Effector memory CD4-positive, alpha-beta T cell (primary cell): ENCODE results near the gene MAGEA11.
"Not testable (repeated sequence)": the region's sequence is repeated elsewhere in the genome, so short reads cannot be mapped to it uniquely, and the experiment has no call there.

Source experiments
- DNase-seq, 3 donors: peaks; one replicate each; pipeline ENCODE4 v3.0.0-alpha.2; 2020
- H3K27ac ChIP-seq: 2 replicates; pipeline ENCODE4 v1.7.0; 2013; ENCODE audit warnings: mild to moderate bottlenecking, low read length, moderate library complexity; ENCODE audit not compliant: insufficient read depth, poor library complexity, severe bottlenecking
- H3K27me3 ChIP-seq: replicated peaks from 2 replicates; pipeline ENCODE4 v1.7.0; 2013; ENCODE audit warnings: mild to moderate bottlenecking, low read length; ENCODE audit not compliant: insufficient read depth, control insufficient read depth, poor library complexity, severe bottlenecking
- H3K36me3 ChIP-seq: 2 replicates; pipeline ENCODE4 v1.7.0; 2013; ENCODE audit warnings: mild to moderate bottlenecking, low read length, moderate library complexity; ENCODE audit not compliant: control insufficient read depth, insufficient read depth
- H3K4me1 ChIP-seq: 2 replicates; pipeline ENCODE4 v1.7.0; 2013; ENCODE audit warnings: low read length, mild to moderate bottlenecking; ENCODE audit not compliant: control insufficient read depth, insufficient read depth, poor library complexity, severe bottlenecking
- H3K4me3 ChIP-seq: 2 replicates; pipeline ENCODE4 v1.7.0; 2013; ENCODE audit warnings: low read length, low read depth, mild to moderate bottlenecking; ENCODE audit not compliant: insufficient read depth, poor library complexity, severe bottlenecking
- H3K9me3 ChIP-seq: 2 replicates; pipeline ENCODE4 v1.7.0; 2013; ENCODE audit warnings: mild to moderate bottlenecking, low read length, moderate library complexity; ENCODE audit not compliant: control insufficient read depth
- total RNA-seq, 3 donors: gene quantifications; one replicate each; lab custom pipeline; 2026; lab: John Stamatoyannopoulos, UW

MAGEA11 gene, protein sequence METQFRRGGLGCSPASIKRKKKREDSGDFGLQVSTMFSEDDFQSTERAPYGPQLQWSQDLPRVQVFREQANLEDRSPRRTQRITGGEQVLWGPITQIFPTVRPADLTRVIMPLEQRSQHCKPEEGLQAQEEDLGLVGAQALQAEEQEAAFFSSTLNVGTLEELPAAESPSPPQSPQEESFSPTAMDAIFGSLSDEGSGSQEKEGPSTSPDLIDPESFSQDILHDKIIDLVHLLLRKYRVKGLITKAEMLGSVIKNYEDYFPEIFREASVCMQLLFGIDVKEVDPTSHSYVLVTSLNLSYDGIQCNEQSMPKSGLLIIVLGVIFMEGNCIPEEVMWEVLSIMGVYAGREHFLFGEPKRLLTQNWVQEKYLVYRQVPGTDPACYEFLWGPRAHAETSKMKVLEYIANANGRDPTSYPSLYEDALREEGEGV
- 0 reads per million in 3 donors for total RNA-seq

GRCh38 chrX:149711545-149712236 lies at the start of gene MAGEA11:
Gene MAGEA11, plus strand, starts transcription at chrX:149712060. Its CDS starts 1,100 bp downstream, at chrX:149713160.
- H3K4me1 ChIP-seq = no peaks in the 10 kb centered on the region
- no peaks in the 10 kb centered on the region for H3K36me3 ChIP-seq
- no peaks in the 10 kb centered on the region for H3K9me3 ChIP-seq
- no peaks in the 10 kb centered on the region for H3K27me3 ChIP-seq
- DNase-seq = no peak
- no peak within 1 kb of the TSS for H3K4me3 ChIP-seq
- H3K27ac ChIP-seq = no peak within 1 kb of the TSS

DNA sequence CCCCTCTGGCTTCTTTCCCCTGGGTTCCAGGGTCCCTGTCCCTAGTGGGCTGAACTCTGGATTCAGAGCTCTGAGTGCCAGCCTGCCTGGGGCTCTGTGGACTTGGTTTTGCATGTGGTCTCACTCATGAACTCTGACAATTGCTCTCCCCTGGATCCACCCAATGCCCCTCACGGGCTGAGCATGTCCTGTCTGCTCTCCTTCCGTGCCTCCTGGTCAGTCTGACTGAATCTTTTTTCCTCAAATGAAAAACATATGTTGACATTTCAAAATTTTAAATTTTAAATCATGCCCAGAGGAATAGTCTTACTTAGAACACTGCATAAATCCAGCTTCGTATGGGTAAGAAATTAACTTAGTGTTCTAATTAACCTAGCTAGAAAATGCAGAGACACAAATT lies 36.8 kb upstream of the MAGEA11 start:
- not testable (repeated sequence) for DNase-seq, H3K36me3 ChIP-seq, H3K4me1 ChIP-seq, H3K27ac ChIP-seq, H3K9me3 ChIP-seq, H3K27me3 ChIP-seq, H3K4me3 ChIP-seq

- H3K4me1 ChIP-seq, H3K4me3 ChIP-seq, DNase-seq, H3K36me3 ChIP-seq, H3K27me3 ChIP-seq, H3K9me3 ChIP-seq, H3K27ac ChIP-seq: not testable (repeated sequence)
Observed at GRCh38 chrX:149675554-149675953, 36.3 kb upstream of the MAGEA11 start.

DNA sequence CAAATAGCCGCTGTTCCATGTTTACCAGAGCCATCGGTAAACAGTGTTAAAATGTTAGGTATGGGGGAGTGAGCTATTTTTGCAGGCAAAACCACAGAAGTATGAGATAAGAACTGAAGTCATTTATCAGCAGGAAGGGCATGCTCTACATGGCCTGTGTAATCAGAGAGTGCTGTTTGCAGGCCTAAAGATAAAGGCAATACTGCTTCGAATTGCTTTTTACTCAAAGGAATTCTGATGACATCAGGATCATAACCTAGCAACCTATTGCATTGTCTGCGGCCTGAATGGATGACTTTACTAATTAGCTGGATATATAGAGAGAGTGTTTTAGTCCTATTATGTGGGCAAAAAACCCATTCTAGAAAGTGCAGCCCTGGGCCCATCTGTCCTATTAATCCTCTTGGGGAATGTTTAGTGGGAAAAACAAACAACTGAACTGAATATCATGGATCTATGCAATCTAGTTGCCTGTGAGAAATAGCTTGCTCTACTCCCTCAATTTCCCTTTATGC lies 32.6 kb upstream of the MAGEA11 start:
- H3K27me3 ChIP-seq, H3K27ac ChIP-seq, H3K9me3 ChIP-seq, H3K36me3 ChIP-seq, H3K4me1 ChIP-seq, H3K4me3 ChIP-seq, DNase-seq: not testable (repeated sequence)

DNA sequence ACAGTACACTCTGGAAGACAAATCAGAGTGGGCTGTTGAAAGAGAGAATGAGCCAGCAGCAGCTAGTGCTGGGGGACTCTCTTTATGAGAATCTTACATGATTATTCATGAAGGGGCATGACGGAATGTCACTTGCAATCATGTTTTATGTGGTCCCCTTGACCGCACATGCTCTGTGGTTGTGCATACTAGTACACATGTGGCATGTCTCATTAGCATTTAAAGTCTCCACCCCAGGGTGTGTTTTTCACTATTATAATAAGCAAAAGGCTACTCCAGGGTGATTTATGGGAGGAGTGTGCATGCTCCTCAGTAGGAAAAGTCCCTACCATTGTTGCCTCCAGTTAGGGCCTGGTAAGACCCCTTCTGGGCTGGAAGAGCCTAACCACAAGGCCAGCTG lies 30.7 kb upstream of the MAGEA11 start:
- H3K4me3 ChIP-seq = no peak overlapping the region
- no peak overlapping the region for H3K27ac ChIP-seq
- DNase-seq = no peak
- H3K4me1 ChIP-seq = no peaks in the 10 kb centered on the region
- H3K9me3 ChIP-seq = no peaks in the 10 kb centered on the region
- no peaks in the 10 kb centered on the region for H3K36me3 ChIP-seq
- no peaks in the 10 kb centered on the region for H3K27me3 ChIP-seq

DNA sequence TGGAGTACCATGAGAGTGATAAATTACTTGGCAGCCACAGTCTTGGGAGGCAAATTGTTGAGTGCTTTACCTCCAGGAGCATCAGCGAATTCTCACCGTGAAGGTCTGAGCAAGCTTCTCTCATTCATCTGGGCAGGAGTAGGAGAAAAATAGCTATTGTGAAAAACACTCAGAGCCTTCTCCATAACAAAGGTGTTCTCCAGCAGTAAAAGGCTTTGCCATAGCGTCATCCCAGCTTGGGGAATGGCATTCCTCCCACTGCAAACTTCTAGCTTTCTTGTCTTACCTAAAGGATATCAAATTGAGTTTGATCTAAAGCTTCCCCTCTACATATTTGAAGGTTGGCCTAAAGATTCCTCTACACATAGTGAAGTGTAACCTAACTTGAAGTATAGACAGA lies 29.8 kb upstream of the MAGEA11 start:
- no peak for DNase-seq
- Histone ChIP-seq H3K9me3 (no peaks in the 10 kb centered on the region), H3K4me1 (no peaks in the 10 kb centered on the region), H3K27me3 (no peaks in the 10 kb centered on the region), H3K4me3 (no peak overlapping the region), H3K27ac (no peak overlapping the region), H3K36me3 (no peaks in the 10 kb centered on the region)

GRCh38 chrX:149682956-149683947 lies 28.6 kb upstream of the MAGEA11 start:
- H3K27me3 ChIP-seq = no peaks in the 10 kb centered on the region
- H3K4me3 ChIP-seq = no peak overlapping the region
- no peak for DNase-seq
- H3K36me3 ChIP-seq = no peaks in the 10 kb centered on the region
- H3K4me1 ChIP-seq = no peaks in the 10 kb centered on the region
- no peaks in the 10 kb centered on the region for H3K9me3 ChIP-seq
- no peak overlapping the region for H3K27ac ChIP-seq

- H3K4me1 ChIP-seq = no peaks in the 10 kb centered on the region
- H3K9me3 ChIP-seq = no peaks in the 10 kb centered on the region
- H3K27me3 ChIP-seq = no peaks in the 10 kb centered on the region
- H3K4me3 ChIP-seq = no peak overlapping the region
- no peak overlapping the region for H3K27ac ChIP-seq
- no peaks in the 10 kb centered on the region for H3K36me3 ChIP-seq
- DNase-seq = no peak
Observed at GRCh38 chrX:149683966-149684730, 27.7 kb upstream of the MAGEA11 start.

- Histone ChIP-seq H3K4me3 (no peak overlapping the region), H3K4me1 (no peaks in the 10 kb centered on the region), H3K27ac (no peak overlapping the region), H3K9me3 (no peaks in the 10 kb centered on the region), H3K36me3 (no peaks in the 10 kb centered on the region), H3K27me3 (no peaks in the 10 kb centered on the region)
- DNase-seq = no peak
Observed at GRCh38 chrX:149687991-149688390, 23.9 kb upstream of the MAGEA11 start.
